Measurements from ENCODE around the gene RCBTB1. TPM values are rescaled to one million over a fixed set of nuclear protein-coding genes. Genes with fewer than 3 reads are reported as not detected.

The RCBTB1 gene
- total and polyA plus RNA-seq, 2 donors = 10.6 to 13.1 TPM

DNA sequence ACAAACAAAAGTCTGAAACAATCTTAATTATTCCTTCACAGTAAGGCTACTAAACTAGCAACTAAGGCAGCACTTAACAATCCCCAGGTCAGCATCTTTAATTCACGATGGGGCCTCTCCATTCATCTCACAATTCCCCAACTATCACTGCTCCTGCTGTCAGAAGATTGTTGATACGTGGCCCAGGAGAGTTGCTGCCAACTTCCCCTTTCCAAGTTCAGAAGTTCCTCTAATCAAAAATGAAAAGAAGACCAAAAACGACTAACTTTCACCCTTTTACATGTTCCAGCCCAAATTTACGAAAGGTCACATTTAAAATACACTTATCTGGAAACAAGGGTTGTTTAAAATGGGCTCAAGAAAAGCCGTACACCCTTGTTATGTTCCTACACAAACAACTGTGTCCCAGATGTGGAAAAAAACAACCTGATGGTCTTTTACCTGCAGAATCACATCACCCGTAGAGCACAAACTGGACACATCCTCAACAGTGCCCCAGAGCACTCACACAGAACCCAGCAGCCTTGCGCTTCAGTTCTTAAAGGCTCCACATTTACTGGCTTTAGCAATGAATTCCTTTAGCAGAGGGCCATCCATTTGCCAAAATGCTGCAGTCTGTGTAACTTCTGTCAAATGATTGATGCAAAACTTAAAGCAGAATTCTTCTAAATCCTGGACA, 51.6 kb downstream of the RCBTB1 start:
- H3K4me1 ChIP-seq (ENCODE audit: insufficient read depth) = no peaks in the 10 kb centered on the region
- no peak overlapping the region for H3K4me3 ChIP-seq (ENCODE audit: low read depth, low read length)
- H3K27ac ChIP-seq (ENCODE audit: low read depth) = no peak overlapping the region
- no peak for DNase-seq (ENCODE audit: extremely low spot score)
- 69% methylated on average over 7 of the region's 7 CpGs for WGBS
- H3K36me3 ChIP-seq (ENCODE audit: insufficient read depth) = peaks cover 1% of the 10 kb centered on the region

DNA sequence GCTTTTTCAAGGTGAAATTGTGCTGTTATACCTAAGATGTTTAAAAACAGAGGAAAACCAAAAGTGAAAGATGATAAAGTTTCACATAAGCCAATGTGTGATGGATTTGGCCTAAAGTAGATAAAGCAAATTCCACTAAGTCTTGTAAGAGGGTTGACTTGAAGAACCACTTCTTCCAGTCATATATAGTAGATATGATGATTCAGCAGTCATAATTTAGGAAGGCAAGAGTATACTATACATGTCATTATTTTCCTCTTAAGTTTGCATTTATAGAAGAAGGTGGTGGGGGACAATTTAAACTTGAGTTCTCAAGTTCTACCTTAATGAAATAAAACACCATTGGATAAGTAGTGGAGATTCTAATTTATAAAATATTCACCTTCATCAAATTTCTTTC, 52.3 kb downstream of the RCBTB1 start:
- DNase-seq (ENCODE audit: extremely low spot score) = no peak
- no peak overlapping the region for H3K27ac ChIP-seq (ENCODE audit: low read depth)
- no peak overlapping the region for H3K4me3 ChIP-seq (ENCODE audit: low read depth, low read length)
- H3K4me1 ChIP-seq (ENCODE audit: insufficient read depth) = no peaks in the 10 kb centered on the region
- peaks cover 1% of the 10 kb centered on the region for H3K36me3 ChIP-seq (ENCODE audit: insufficient read depth)

DNA sequence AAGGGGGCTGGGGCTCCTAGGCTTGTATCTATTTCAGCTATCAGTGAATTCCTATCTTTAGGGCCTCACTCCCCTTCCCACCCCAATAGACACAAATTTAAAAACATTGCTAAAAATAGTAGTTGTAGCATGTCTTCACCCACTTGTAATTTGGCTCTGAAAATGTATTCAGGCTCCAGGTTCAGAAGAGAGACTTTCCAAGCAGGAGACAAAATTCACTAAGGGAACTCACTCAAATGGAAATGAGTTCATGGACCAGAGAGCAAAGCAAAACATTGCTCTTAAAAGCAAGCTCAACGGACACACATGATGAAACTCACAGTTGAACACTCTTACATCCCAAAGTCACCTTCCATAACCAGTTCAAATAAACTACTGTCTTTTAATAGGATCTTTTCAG, 52.8 kb downstream of the RCBTB1 start:
- 88% methylated on average over 1 of the region's 1 CpG for WGBS
- DNase-seq (ENCODE audit: extremely low spot score) = no peak

DNA sequence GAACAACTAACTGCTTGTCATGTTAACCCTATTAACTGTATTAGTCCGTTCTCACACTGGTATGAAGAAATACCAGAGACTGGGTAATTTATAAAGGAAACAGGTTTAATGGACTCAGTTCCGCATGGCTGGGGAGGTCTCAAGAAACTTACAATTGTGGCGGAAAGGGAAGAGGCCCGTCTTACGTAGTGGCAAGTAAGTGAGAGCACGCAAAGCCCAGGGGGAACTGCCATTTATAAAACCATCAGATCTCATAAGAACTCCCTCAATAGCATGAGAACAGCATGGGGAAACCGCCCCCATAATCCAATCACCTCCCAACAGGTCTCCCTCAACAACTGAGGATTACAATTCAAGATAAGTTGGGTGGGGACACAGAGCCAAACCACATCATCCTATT, 54.9 kb downstream of the RCBTB1 start:
- no peak overlapping the region for H3K4me3 ChIP-seq (ENCODE audit: low read depth, low read length)
- no peaks in the 10 kb centered on the region for H3K4me1 ChIP-seq (ENCODE audit: insufficient read depth)
- H3K27ac ChIP-seq (ENCODE audit: low read depth) = no peak overlapping the region
- DNase-seq (ENCODE audit: extremely low spot score) = no peak
- 89% methylated on average over 7 of the region's 7 CpGs for WGBS
- peaks cover 1% of the 10 kb centered on the region for H3K36me3 ChIP-seq (ENCODE audit: insufficient read depth)

More for the DNA sequence above, 52.8 kb downstream of the RCBTB1 start:
- Histone ChIP-seq H3K4me3 (ENCODE audit: low read depth, low read length) (no peak overlapping the region), H3K36me3 (ENCODE audit: insufficient read depth) (peaks cover 1% of the 10 kb centered on the region), H3K27ac (ENCODE audit: low read depth) (no peak overlapping the region), H3K4me1 (ENCODE audit: insufficient read depth) (no peaks in the 10 kb centered on the region)

DNA sequence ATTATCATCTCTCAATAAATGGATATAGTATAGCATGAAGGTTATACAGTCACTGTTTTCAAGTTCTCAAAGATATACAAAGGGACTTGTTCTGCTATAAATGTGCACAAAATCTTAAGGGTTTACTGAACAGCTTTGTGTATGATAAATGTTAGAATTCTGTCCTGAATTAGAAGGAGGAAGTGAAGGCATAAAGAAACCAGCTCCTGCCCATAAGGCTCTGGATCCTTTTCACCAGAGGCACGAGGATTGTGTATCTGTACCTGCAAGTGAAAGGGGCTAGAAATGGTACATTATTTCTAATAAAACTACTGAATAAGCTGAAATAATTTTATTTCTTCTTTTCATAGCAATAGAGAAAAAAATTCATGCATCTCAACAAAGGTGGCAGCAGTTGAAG, 57.2 kb downstream of the RCBTB1 start:
- Histone ChIP-seq H3K36me3 (ENCODE audit: insufficient read depth) (peaks cover 1% of the 10 kb centered on the region), H3K4me3 (ENCODE audit: low read depth, low read length) (no peak overlapping the region), H3K4me1 (ENCODE audit: insufficient read depth) (no peaks in the 10 kb centered on the region), H3K27ac (ENCODE audit: low read depth) (no peak overlapping the region)
- no peak for DNase-seq (ENCODE audit: extremely low spot score)
- 73% methylated on average over 1 of the region's 1 CpG for WGBS

DNA sequence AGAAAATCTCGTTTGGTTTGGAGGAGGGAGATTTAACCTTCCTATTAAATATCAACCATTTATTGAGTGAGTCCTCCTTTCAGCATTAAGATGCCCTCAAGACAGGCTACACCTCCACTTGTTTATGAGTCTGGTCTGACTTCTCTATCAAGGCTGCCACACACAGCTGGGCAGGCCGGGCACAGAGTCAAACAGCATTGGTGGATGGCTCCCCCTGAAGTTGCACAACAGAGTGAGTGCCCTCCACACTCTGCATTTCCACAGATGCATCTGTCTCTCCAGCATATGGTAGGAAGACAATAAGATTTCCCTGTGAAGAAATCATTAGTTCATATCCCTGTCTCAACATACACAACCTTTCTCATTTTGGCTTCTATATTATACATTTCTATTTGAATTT, 58.2 kb downstream of the RCBTB1 start:
- no peak overlapping the region for H3K27ac ChIP-seq (ENCODE audit: low read depth)
- DNase-seq (ENCODE audit: extremely low spot score) = no peak
- no peak overlapping the region for H3K4me3 ChIP-seq (ENCODE audit: low read depth, low read length)
- H3K4me1 ChIP-seq (ENCODE audit: insufficient read depth) = no peaks in the 10 kb centered on the region
- 64% methylated on average over 2 of the region's 2 CpGs for WGBS
- peaks cover 1% of the 10 kb centered on the region for H3K36me3 ChIP-seq (ENCODE audit: insufficient read depth)

DNA sequence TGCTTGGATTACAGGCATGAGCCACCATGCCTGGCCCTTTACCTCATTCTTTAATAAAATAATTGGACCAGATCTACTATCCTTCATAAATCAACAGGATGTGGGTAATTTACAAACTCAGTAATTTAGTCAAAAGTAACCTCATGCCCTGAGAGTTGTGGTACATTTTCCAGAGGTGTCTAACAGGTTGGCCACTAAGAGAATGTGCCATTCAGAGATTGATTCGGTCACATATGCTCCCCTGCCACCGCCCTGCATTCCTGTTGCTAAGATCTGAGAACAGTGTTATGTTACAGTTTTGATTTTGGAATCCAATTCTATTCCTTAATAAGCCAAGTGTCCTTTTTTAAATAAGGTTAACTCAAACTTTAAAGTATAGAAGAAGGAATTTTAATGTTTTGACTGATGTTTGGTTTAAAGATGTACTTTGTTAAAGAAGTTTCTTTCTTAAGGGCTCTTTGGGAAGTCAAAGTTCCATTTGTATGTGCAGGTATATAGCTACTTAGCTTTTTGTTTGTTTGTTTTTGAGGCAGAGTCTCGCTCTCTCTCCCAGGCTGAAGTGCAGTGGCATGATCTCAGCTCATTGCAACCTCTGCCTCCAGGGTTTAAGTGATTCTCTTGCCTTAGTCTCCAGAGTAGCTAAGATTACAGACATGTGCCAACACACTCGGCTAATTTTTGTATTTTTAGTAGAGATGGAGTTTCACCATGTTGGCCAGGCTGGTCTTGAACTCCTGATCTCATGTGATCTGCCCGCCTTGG, 60.4 kb downstream of the RCBTB1 start:
- 94% methylated on average over 5 of the region's 5 CpGs for WGBS
- H3K4me1 ChIP-seq (ENCODE audit: insufficient read depth) = no peaks in the 10 kb centered on the region
- no peak for DNase-seq (ENCODE audit: extremely low spot score)
- H3K4me3 ChIP-seq (ENCODE audit: low read depth, low read length) = no peak overlapping the region
- no peak overlapping the region for H3K27ac ChIP-seq (ENCODE audit: low read depth)
- peaks cover 1% of the 10 kb centered on the region for H3K36me3 ChIP-seq (ENCODE audit: insufficient read depth)

DNA sequence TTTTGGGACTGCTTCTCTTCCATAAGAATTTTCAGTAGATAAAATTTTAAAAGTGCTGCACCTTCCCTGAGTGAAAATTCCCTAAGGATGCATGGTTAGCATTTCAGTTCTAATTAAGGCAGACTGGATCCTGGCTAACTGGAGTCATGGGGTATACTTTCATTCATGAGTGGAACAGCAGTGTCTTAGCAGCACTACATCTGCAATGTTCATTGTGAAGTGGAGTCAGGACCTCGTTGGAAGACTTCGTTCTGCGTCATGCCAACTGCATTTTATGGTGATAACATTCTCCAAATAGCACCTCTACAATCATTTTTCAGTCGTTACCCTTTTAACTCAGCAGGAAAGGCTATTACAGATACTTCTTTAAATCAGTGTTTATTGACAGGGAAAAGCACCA, 64.1 kb downstream of the RCBTB1 start:
- Histone ChIP-seq H3K36me3 (ENCODE audit: insufficient read depth) (peaks cover 2% of the 10 kb centered on the region), H3K4me3 (ENCODE audit: low read depth, low read length) (no peak overlapping the region), H3K4me1 (ENCODE audit: insufficient read depth) (no peaks in the 10 kb centered on the region), H3K27ac (ENCODE audit: low read depth) (no peak overlapping the region)
- 55% methylated on average over 4 of the region's 4 CpGs for WGBS
- no peak for DNase-seq (ENCODE audit: extremely low spot score)

DNA sequence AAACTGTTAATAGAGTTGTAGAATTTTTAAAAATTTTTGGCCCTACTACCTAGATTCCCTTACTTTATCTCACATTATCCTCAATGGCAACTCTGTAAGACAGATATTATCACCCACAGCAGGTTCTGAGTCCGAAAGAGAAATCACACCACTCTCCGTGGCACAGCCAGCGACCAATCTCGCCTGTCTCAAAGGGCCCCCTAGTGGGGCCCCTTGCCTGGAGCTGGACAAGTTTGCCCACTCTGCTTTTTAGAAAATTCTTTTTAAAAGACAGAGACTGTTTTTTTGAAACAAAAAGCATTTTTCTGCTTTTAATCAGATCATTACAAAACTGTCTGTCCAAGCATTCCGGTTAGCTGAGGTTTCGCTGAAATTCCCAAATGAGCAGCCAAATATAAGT, 67.9 kb downstream of the RCBTB1 start:
- Histone ChIP-seq H3K4me1 (ENCODE audit: insufficient read depth) (no peaks in the 10 kb centered on the region), H3K4me3 (ENCODE audit: low read depth, low read length) (no peak overlapping the region), H3K36me3 (ENCODE audit: insufficient read depth) (peaks cover 5% of the 10 kb centered on the region), H3K27ac (ENCODE audit: low read depth) (no peak overlapping the region)
- WGBS = 83% methylated on average over 6 of the region's 6 CpGs
- no peak for DNase-seq (ENCODE audit: extremely low spot score)

DNA sequence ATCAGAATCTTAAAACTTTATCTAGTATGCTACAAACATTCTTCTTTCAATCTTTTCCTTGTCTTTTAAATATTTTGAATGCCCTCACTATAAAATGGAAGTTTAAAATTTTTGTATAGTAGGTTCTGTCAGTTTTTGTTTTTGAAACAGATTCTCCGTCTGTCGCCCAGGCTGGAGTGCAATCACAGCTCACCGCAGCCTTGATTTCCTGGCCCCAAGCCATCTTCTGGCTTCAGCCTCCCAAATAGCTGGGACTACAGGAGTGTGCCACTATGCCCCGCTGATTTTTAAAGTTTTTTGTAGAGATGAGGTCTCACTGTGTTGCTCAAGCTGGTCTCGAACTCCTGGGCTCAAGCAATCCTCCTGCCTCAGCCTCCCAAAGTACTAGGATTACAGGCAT, 68.9 kb downstream of the RCBTB1 start:
- no peaks in the 10 kb centered on the region for H3K4me1 ChIP-seq (ENCODE audit: insufficient read depth)
- DNase-seq (ENCODE audit: extremely low spot score) = no peak
- 89% methylated on average over 5 of the region's 5 CpGs for WGBS
- peaks cover 5% of the 10 kb centered on the region for H3K36me3 ChIP-seq (ENCODE audit: insufficient read depth)
- no peak overlapping the region for H3K27ac ChIP-seq (ENCODE audit: low read depth)
- H3K4me3 ChIP-seq (ENCODE audit: low read depth, low read length) = no peak overlapping the region

DNA sequence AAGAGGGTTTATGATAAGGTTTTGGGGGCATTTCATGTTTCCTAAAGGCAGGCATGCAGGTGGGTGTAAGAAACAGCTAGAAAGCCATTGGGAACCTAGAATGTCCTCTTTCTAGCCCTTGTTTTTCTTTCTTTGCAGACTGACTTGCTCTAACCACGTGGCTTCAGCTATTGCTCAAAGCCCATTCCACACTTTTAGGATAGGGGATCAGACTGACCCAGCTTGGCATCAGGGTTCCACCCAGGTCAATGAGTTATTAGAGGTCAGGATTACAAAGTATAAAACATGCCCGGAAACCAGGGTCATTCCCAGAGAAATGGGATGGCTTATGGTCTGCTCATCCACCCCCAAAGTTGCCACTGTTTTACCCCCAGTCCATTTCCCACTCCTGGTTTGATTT, 72.8 kb downstream of the RCBTB1 start:
- peaks cover 3% of the 10 kb centered on the region for H3K36me3 ChIP-seq (ENCODE audit: insufficient read depth)
- no peak overlapping the region for H3K27ac ChIP-seq (ENCODE audit: low read depth)
- no peak overlapping the region for H3K4me3 ChIP-seq (ENCODE audit: low read depth, low read length)
- no peak for DNase-seq (ENCODE audit: extremely low spot score)
- whole genome bisulfite sequencing = 86% methylated on average over 2 of the region's 2 CpGs
- H3K4me1 ChIP-seq (ENCODE audit: insufficient read depth) = no peaks in the 10 kb centered on the region

DNA sequence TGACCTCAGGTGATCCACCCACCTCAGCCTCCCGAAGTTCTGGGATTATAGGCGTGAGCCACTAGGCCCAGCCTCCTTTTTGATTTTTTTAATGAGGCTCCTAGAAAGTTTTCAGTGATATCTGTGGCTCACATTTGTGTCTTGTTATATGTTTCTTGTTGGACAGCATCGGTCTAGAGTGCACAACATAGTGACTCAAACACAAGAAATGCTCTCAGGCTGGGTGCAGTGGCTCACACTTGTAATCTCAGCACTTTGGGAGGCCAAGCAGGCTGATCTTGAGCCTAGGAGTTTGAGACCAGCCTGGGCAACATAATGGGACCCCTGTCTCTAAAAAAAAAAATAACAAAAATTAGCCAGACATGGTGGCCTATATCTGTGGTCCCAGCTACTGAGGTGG, 81.4 kb downstream of the RCBTB1 start:
- no peak overlapping the region for H3K4me3 ChIP-seq (ENCODE audit: low read depth, low read length)
- no peak overlapping the region for H3K27ac ChIP-seq (ENCODE audit: low read depth)
- H3K36me3 ChIP-seq (ENCODE audit: insufficient read depth) = peaks cover 3% of the 10 kb centered on the region
- WGBS = 96% methylated on average over 3 of the region's 3 CpGs
- DNase-seq (ENCODE audit: extremely low spot score) = no peak
- H3K4me1 ChIP-seq (ENCODE audit: insufficient read depth) = no peaks in the 10 kb centered on the region

DNA sequence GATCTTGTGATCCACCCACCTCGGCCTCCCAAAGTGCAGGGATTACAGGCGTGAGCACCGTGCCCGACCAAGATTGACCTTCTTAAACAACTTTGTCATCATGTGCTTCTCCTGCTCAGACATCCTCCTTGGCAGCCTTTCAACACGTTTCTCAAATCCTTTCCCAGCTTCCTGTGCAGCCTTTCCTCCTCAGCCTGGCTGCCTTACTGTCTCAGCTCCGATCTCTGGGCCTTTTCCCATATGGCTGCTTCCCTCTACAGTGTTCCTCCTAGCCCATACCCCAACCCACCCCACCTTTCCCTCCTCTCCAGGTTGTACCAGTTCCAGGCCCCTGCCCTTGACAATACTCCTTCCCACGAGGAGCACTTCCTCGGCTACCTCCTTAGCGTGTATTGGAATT, 82.4 kb downstream of the RCBTB1 start:
- no peak for DNase-seq (ENCODE audit: extremely low spot score)
- H3K4me1 ChIP-seq (ENCODE audit: insufficient read depth) = no peaks in the 10 kb centered on the region
- H3K27ac ChIP-seq (ENCODE audit: low read depth) = no peak overlapping the region
- H3K36me3 ChIP-seq (ENCODE audit: insufficient read depth) = peaks cover 3% of the 10 kb centered on the region
- 60% methylated on average over 9 of the region's 9 CpGs for WGBS
- no peak overlapping the region for H3K4me3 ChIP-seq (ENCODE audit: low read depth, low read length)

DNA sequence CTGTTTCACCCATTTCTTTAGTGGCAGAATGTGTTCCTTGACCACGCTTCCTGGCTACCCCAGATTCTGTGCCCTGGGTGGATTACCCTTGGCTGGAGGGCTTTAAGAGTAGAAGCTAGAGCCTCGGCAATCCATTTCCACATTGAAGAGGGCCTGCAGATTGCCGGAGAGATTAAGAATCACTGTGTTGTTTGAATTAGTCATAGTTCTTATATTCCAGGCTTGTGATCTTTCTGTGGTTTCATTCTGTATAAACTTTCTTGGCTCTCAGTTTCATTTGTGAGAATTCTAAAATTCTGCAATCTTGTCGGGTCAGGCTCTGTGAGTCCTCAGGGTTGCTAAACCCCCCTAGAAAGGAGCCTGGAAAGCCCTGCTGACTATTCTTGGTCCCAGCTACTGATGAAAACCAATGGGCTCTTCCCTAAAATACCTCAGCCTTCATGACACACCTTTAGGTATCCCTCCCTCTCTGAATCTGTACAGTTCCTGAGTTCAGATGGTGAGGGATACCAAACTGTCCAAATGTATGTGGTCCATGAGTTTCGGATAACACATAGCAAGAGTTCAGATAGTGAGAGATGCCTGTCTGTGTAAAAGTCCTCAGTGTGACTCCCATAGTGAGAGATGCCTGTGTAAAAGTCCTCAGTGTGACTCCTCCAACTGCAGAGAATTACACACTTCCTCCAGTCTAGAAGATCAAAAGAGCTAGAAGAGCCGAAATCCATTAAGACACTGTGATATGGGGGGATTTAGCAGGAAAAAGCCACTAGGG, 85.3 kb downstream of the RCBTB1 start:
- WGBS = 53% methylated on average over 6 of the region's 6 CpGs
- Histone ChIP-seq H3K4me1 (ENCODE audit: insufficient read depth) (no peaks in the 10 kb centered on the region), H3K27ac (ENCODE audit: low read depth) (peak overlapping the region; percentile 6), H3K36me3 (ENCODE audit: insufficient read depth) (no peaks in the 10 kb centered on the region), H3K4me3 (ENCODE audit: low read depth, low read length) (no peak overlapping the region)
- DNase-seq (ENCODE audit: extremely low spot score) = no peak
